Type B pancreatic cell (in vitro differentiated cells): ENCODE data around the gene CREBBP. TPM values are rescaled to one million over a fixed set of nuclear protein-coding genes. Genes with fewer than 3 reads are reported as not detected.
"Not testable (repeated sequence)": the region's sequence is repeated elsewhere in the genome, so short reads cannot be mapped to it uniquely, and the experiment has no call there.

Source experiments
- DNase-seq: peaks from one replicate; pipeline ENCODE4 v3.0.0; 2021; ENCODE audit warnings: mixed read lengths; ENCODE audit not compliant: unreplicated experiment; ENCODE audit errors: extremely low spot score
- H3K27ac Mint-ChIP-seq: 2 replicates; pipeline ENCODE4 v1.8.0; 2021; ENCODE audit warnings: mild to moderate bottlenecking, mixed read lengths
- H3K27me3 Mint-ChIP-seq: 2 replicates; pipeline ENCODE4 v1.8.0; 2021; ENCODE audit warnings: mixed read lengths
- H3K36me3 Mint-ChIP-seq: 2 replicates; pipeline ENCODE4 v1.8.0; 2021; ENCODE audit warnings: mixed read lengths
- H3K4me1 Mint-ChIP-seq: one replicate; pipeline ENCODE4 v1.8.0; 2021; ENCODE audit warnings: mixed read lengths; ENCODE audit not compliant: unreplicated experiment
- H3K4me3 Mint-ChIP-seq: 2 replicates; pipeline ENCODE4 v1.8.0; 2021; ENCODE audit warnings: mild to moderate bottlenecking, mixed read lengths
- H3K9me3 Mint-ChIP-seq: 2 replicates; pipeline ENCODE4 v1.8.0; 2021; ENCODE audit warnings: mixed read lengths
- CTCF ChIP-seq: fragments of 200-600 bp; sonication (generic); conservative IDR thresholded peaks from 2 replicates; pipeline ENCODE4 v1.5.0; 2021; ENCODE audit warnings: antibody characterized with exemption, mild to moderate bottlenecking
- long read RNA-seq: library from polyadenylated mRNA; unstranded; transcript quantifications from one replicate; pipeline ENCODE4 v2.0.0, GENCODE V29; 2020
- total RNA-seq: library from RNA; stranded (reverse); gene quantifications from 2 replicates; pipeline ENCODE4 v1.2.1, GENCODE V29; 2021; ENCODE audit warnings: low replicate concordance

CREBBP gene
- total RNA-seq: 85.1 and 93.6 TPM in 2 replicates
- long read RNA-seq, partial matches to known transcripts: 29 of 38 reads
- long read RNA-seq, other reads (novel, unspliced or antisense): 9 of 38 reads

GRCh38 chr16:3880623-3881498, at the start of gene CREBBP:
TSS of gene CREBBP (minus strand) at chr16:3880713. CDS start at chr16:3879916, 797 bp downstream.
- peaks cover 14% of the 10 kb centered on the region for H3K36me3 Mint-ChIP-seq
- peaks cover 32% of the 10 kb centered on the region for H3K4me1 Mint-ChIP-seq
- DNase-seq: peak; percentile 91
- H3K27ac Mint-ChIP-seq: peak within 1 kb of the TSS; percentile 79
- no peaks in the 10 kb centered on the region for H3K9me3 Mint-ChIP-seq
- no peaks in the 10 kb centered on the region for H3K27me3 Mint-ChIP-seq
- H3K4me3 Mint-ChIP-seq: peak within 1 kb of the TSS; percentile 82
- TF ChIP-seq CTCF: peak; percentile 12

- not testable (repeated sequence) for H3K9me3 Mint-ChIP-seq
Measured at GRCh38 chr16:3927147-3927546, 46.6 kb upstream of the CREBBP start.

GRCh38 chr16:3924763-3925162, 44.2 kb upstream of the CREBBP start:
- TF ChIP-seq CTCF: no peak
- Mint-ChIP-seq H3K4me1 (no peaks in the 10 kb centered on the region), H3K27me3 (no peaks in the 10 kb centered on the region), H3K4me3 (no peak overlapping the region), H3K9me3 (no peaks in the 10 kb centered on the region), H3K27ac (no peak overlapping the region), H3K36me3 (no peaks in the 10 kb centered on the region)
- no peak for DNase-seq

More at GRCh38 chr16:3927147-3927546, 46.6 kb upstream of the CREBBP start:
- not testable (repeated sequence) for H3K4me3 Mint-ChIP-seq, DNase-seq, H3K27me3 Mint-ChIP-seq, H3K36me3 Mint-ChIP-seq, H3K27ac Mint-ChIP-seq, H3K4me1 Mint-ChIP-seq

- peaks cover 10% of the 10 kb centered on the region for H3K9me3 Mint-ChIP-seq
- no peaks in the 10 kb centered on the region for H3K36me3 Mint-ChIP-seq
- no peak overlapping the region for H3K4me3 Mint-ChIP-seq
- no peak for DNase-seq
- H3K27ac Mint-ChIP-seq: no peak overlapping the region
- H3K4me1 Mint-ChIP-seq: no peaks in the 10 kb centered on the region
- H3K27me3 Mint-ChIP-seq: no peaks in the 10 kb centered on the region
- TF ChIP-seq CTCF: no peak
Measured at GRCh38 chr16:3922241-3922640, 41.7 kb upstream of the CREBBP start.

GRCh38 chr16:3920206-3920605, 39.7 kb upstream of the CREBBP start:
- Mint-ChIP-seq H3K4me1 (peaks cover 3% of the 10 kb centered on the region), H3K4me3 (no peak overlapping the region), H3K27me3 (no peaks in the 10 kb centered on the region), H3K27ac (no peak overlapping the region), H3K9me3 (peaks cover 13% of the 10 kb centered on the region), H3K36me3 (no peaks in the 10 kb centered on the region)
- no peak for TF ChIP-seq CTCF
- DNase-seq: no peak

- TF ChIP-seq CTCF: no peak
- H3K4me1 Mint-ChIP-seq: peaks cover 4% of the 10 kb centered on the region
- H3K27ac Mint-ChIP-seq: no peak overlapping the region
- H3K27me3 Mint-ChIP-seq: no peaks in the 10 kb centered on the region
- no peak for DNase-seq
- peaks cover 15% of the 10 kb centered on the region for H3K9me3 Mint-ChIP-seq
- H3K4me3 Mint-ChIP-seq: no peak overlapping the region
- no peaks in the 10 kb centered on the region for H3K36me3 Mint-ChIP-seq
Measured at GRCh38 chr16:3919413-3919812, 38.9 kb upstream of the CREBBP start.
